Skeletal muscle tissue (tissue), 4 donors: ENCODE results near the gene ZCCHC3. TPM values are rescaled to one million over a fixed set of nuclear protein-coding genes. Genes with fewer than 3 reads are reported as not detected.

Source experiments
- H3K27ac ChIP-seq: one replicate; pipeline ENCODE4 v1.7.0; 2013; ENCODE audit warnings: mild to moderate bottlenecking, low read depth, low read length, inconsistent platforms
- H3K27me3 ChIP-seq, 3 donors: one replicate each; pipeline ENCODE4 v1.7.0; 2013; ENCODE audit warnings: low read length in 3 of 3; ENCODE audit not compliant: control insufficient read depth in 3 of 3, insufficient read depth in 3 of 3
- H3K36me3 ChIP-seq, 3 donors: one replicate each; pipeline ENCODE4 v1.7.0; 2013; ENCODE audit warnings: low read length in 3 of 3; ENCODE audit not compliant: control insufficient read depth in 3 of 3, insufficient read depth in 3 of 3
- H3K4me1 ChIP-seq, 3 donors: one replicate each; pipeline ENCODE4 v1.7.0; 2013; ENCODE audit warnings: low read length in 3 of 3, mild to moderate bottlenecking in 3 of 3; ENCODE audit not compliant: control insufficient read depth in 3 of 3, insufficient read depth in 3 of 3
- H3K4me3 ChIP-seq, 3 donors: one replicate each; pipeline ENCODE4 v1.7.0; 2013; ENCODE audit warnings: low read length in 3 of 3
- H3K9ac ChIP-seq, 3 donors: one replicate each; pipeline ENCODE4 v1.7.0; 2013; ENCODE audit warnings: low read length in 3 of 3, mild to moderate bottlenecking in 3 of 3, moderate library complexity in 2 of 3, low read depth in 1 of 3
- H3K9me3 ChIP-seq, 3 donors: one replicate each; pipeline ENCODE4 v1.7.0; 2013; ENCODE audit warnings: low read length in 3 of 3; ENCODE audit not compliant: control insufficient read depth in 3 of 3
- total RNA-seq: library from RNA; depleted of rRNA; stranded (reverse); fragments of >200 nt; gene quantifications from one replicate; pipeline ENCODE4 v1.2.3, GENCODE V29; 2014
- donor health status: Osteomylitis.

Gene ZCCHC3
- total RNA-seq, 1 donor from 2014 or later: 39.1 TPM

GRCh38 chr20:310645-311044 lies 13.3 kb downstream of the ZCCHC3 start:
- Histone ChIP-seq H3K36me3 (no peaks in the 10 kb centered on the region), H3K4me1 (peaks cover 4 to 8% (median 7%) of the 10 kb centered on the region in 3 donors), H3K4me3 (peak overlapping the region; percentile 24 to 77 (median 57)), H3K9ac (no peak overlapping the region), H3K9me3 (no peaks in the 10 kb centered on the region), H3K27ac (no peak overlapping the region), H3K27me3 (no peaks in the 10 kb centered on the region)

- Histone ChIP-seq H3K4me1 (peaks cover 4 to 8% (median 7%) of the 10 kb centered on the region in 3 donors), H3K9ac (no peak overlapping the region), H3K36me3 (no peaks in the 10 kb centered on the region), H3K4me3 (no peak overlapping the region), H3K9me3 (no peaks in the 10 kb centered on the region), H3K27ac (no peak overlapping the region), H3K27me3 (no peaks in the 10 kb centered on the region)
These were observed 14.2 kb downstream of the ZCCHC3 start for GRCh38 chr20:311609-312008.

GRCh38 chr20:312067-312466 lies 14.7 kb downstream of the ZCCHC3 start:
- H3K27ac ChIP-seq: no peak overlapping the region

DNA sequence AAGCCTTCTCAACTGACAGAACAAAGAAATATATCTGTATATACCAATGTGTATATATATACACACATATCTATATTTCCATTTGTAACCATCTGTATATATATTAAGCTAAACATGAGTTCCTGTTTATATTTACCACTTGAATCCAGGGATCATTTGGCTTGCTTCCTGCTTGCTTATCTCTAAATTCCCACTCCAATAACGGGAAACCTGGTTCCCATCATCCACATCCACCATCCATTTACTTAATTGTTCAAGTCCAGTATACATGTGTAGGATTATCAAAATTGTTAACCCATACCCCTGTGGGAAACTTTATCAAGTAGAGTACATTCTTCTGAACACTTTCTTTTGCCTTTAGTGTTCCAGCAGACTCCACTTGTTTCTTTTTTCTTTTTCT lies 15.5 kb downstream of the ZCCHC3 start:
- H3K9ac ChIP-seq: no peak overlapping the region
- H3K36me3 ChIP-seq: no peaks in the 10 kb centered on the region
- peaks cover 4 to 8% (median 7%) of the 10 kb centered on the region in 3 donors for H3K4me1 ChIP-seq
- H3K27ac ChIP-seq: no peak overlapping the region
- no peak overlapping the region for H3K4me3 ChIP-seq
- no peaks in the 10 kb centered on the region for H3K9me3 ChIP-seq
- no peaks in the 10 kb centered on the region for H3K27me3 ChIP-seq

More at GRCh38 chr20:312067-312466, 14.7 kb downstream of the ZCCHC3 start:
- no peaks in the 10 kb centered on the region for H3K9me3 ChIP-seq
- no peaks in the 10 kb centered on the region for H3K27me3 ChIP-seq
- H3K4me3 ChIP-seq: no peak overlapping the region
- no peak overlapping the region for H3K9ac ChIP-seq
- peaks cover 4 to 8% (median 7%) of the 10 kb centered on the region in 3 donors for H3K4me1 ChIP-seq
- no peaks in the 10 kb centered on the region for H3K36me3 ChIP-seq

DNA sequence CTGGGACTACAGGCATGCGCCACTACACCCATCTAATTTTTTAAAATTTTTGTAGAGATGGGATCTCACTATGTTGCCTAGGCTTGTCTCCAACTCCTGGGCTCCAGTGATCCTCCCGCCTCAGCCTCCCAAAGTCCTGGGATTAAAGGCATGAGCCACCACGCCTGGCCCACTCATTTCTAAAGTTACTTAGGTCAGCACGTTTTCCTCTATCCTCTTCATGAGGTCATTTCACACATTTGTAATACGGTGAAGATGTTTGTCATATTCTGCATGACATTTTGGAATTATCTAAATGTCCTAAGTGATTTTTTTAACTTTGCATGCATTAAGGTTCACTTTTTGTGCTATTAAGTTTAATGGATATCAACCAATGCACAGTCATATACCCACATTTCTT lies 16.0 kb downstream of the ZCCHC3 start:
- H3K27me3 ChIP-seq: no peaks in the 10 kb centered on the region
- H3K9ac ChIP-seq: no peak overlapping the region
- H3K4me1 ChIP-seq: peaks cover 4 to 8% (median 7%) of the 10 kb centered on the region in 3 donors
- H3K27ac ChIP-seq: no peak overlapping the region
- no peak overlapping the region for H3K4me3 ChIP-seq
- no peaks in the 10 kb centered on the region for H3K9me3 ChIP-seq
- H3K36me3 ChIP-seq: no peaks in the 10 kb centered on the region

DNA sequence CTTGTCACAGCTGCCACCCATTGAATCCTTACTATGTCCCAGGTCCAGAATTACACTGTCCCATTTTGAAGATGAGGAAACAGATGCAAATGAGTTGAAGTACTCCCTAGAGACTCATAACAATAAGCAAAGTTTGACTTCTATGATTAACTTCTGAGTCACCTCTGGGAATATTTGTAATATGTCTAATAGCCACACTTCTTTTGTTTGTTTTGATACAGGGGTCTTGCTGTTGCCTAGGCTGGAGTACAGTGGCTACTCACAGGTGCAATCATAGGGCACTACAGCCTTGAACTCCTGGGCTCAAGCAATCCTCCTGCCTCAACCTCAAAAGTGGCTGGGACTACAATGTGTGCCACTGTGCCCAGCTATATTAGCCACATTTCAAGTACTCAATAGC lies 16.6 kb downstream of the ZCCHC3 start:
- H3K36me3 ChIP-seq: no peaks in the 10 kb centered on the region
- H3K27ac ChIP-seq: no peak overlapping the region
- no peaks in the 10 kb centered on the region for H3K9me3 ChIP-seq
- H3K4me3 ChIP-seq: no peak overlapping the region
- no peak overlapping the region for H3K9ac ChIP-seq
- H3K4me1 ChIP-seq: peaks cover 4 to 8% (median 7%) of the 10 kb centered on the region in 3 donors
- no peaks in the 10 kb centered on the region for H3K27me3 ChIP-seq

- no peaks in the 10 kb centered on the region for H3K9me3 ChIP-seq
- no peaks in the 10 kb centered on the region for H3K27me3 ChIP-seq
- H3K9ac ChIP-seq: no peak overlapping the region
- no peaks in the 10 kb centered on the region for H3K36me3 ChIP-seq
- H3K4me1 ChIP-seq: no peaks in the 10 kb centered on the region
- H3K4me3 ChIP-seq: no peak overlapping the region
- H3K27ac ChIP-seq: no peak overlapping the region
These were observed 19.1 kb downstream of the ZCCHC3 start for GRCh38 chr20:316316-317068.

DNA sequence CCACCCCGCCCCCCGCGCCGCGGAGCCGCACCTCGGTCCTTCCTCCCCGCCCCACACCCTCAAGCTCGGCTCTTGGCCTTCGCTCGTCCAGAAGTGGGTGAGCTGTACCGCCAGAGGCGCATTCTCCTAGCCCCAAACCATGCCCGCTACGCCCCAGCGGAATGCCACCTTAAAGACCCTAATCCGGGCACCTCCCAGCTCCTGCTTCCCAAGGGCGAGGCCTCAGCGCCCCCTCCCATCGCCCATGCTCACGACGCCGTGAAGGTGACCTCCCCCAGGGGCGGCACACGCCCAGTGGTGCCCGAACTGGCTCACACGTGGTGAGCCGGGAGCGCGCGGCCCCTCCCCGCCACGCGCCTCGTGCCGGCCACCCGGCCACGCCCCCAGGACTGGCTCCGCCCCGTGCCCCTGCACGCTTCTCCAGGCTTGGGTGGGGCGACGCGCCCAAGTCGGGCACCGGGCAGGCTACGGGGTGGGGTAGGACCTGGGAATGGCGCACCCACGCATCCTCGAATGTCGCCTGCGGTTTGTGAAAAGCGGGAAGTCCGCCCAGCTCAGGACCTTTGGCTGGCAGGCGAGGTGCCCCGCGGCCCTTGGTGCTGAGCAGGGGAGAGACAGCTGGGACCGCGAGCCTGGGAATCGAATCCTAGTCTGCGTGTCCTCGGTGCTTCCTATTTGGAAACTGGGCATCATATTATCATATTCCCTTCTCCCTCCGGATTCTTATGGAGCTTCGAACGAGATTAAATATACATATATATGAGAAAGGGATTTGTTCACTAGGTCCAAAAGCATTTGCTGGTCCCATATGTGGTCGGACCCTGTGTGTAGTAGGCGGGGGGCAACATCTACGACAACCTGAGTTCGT lies 27.0 kb downstream of the ZCCHC3 start:
- Histone ChIP-seq H3K9ac (peak overlapping the region; percentile 76 to 83 (median 77)), H3K27ac (peak overlapping the region; percentile 82), H3K4me1 (peaks cover 3 to 16% (median 12%) of the 10 kb centered on the region in 3 donors), H3K4me3 (peak overlapping the region; percentile 78 to 86 (median 83)), H3K27me3 (peaks cover 0 to 9% (median 4%) of the 10 kb centered on the region in 3 donors), H3K9me3 (no peaks in the 10 kb centered on the region), H3K36me3 (peaks cover 0 to 2% (median 0%) of the 10 kb centered on the region in 3 donors)

GRCh38 chr20:325045-325888 lies 27.9 kb downstream of the ZCCHC3 start, which contains the start of gene SOX12:
Gene SOX12 (plus strand): TSS chr20:325552. CDS start chr20:325925, 373 bp downstream.
- peaks cover 6 to 18% (median 16%) of the 10 kb centered on the region in 3 donors for H3K4me1 ChIP-seq
- no peaks in the 10 kb centered on the region for H3K9me3 ChIP-seq
- peak within 1 kb of the TSS; percentile 78 to 86 (median 83) for H3K4me3 ChIP-seq
- H3K27ac ChIP-seq: peak within 1 kb of the TSS; percentile 82
- H3K36me3 ChIP-seq: peaks cover 0 to 2% (median 0%) of the 10 kb centered on the region in 3 donors
- peak within 1 kb of the TSS; percentile 76 to 83 (median 77) for H3K9ac ChIP-seq
- peaks cover 0 to 9% (median 4%) of the 10 kb centered on the region in 3 donors for H3K27me3 ChIP-seq
